GM19239 (cell line): ENCODE results near the gene PNCK.

ENCODE experiments used
- DNase-seq: peaks from one replicate; pipeline ENCODE4 v3.0.0; 2011; ENCODE audit warnings: low spot score; ENCODE audit not compliant: insufficient read length
- FAIRE-seq: peaks from 2 replicates; lab custom pipeline; 2011; peaks lifted over from hg19 to GRCh38; lab: Jason Lieb, UNC

Gene PNCK

GRCh38 chrX:153633048-153633447 lies 40.6 kb downstream of the PNCK start:
- DNase-seq (no peak), FAIRE-seq (no peak)

DNA sequence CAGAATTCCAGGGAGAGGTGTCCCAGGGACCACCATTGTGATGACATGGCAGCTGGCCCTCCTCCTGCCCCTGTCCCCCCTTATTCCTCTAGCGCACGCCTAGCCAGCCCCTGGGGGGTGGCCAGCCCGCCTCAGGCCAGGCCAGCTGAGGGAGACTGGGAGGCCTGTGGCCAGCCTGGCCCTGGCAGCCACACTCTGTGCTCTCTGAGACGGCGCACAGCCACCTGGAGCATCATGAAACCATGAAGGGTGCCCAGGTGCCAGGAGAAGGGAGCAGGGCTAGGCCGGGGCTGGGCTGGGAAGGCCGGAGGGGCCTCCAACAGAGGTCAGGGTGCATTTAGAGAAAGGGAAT lies 41.0 kb downstream of the PNCK start:
- no peak for FAIRE-seq

GRCh38 chrX:153631907-153632594 lies 41.6 kb downstream of the PNCK start:
- no peak for FAIRE-seq

More for the DNA sequence above, 41.0 kb downstream of the PNCK start:
- DNase-seq, result no peak

DNA sequence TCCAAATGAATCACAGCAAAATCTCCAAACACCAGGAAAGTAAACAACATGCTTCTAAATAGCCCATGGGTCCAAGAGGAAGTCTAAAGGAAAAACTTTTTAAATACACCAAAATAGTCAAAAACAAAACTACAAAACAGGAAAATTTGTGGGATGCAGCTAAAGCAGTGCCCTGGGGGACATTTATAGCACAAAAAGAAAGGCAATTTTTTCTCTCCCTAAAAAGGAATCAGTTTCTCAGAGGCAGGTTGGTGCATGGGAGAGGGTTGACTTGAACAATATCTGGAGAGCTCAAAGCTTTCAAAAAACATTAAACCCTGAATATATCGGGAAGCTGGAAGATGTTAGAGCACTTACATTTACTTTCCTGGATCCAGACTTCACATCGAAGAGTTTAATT lies 42.3 kb downstream of the PNCK start:
- no peak for DNase-seq
- FAIRE-seq, result no peak

More at GRCh38 chrX:153631907-153632594, 41.6 kb downstream of the PNCK start:
- no peak for DNase-seq

DNA sequence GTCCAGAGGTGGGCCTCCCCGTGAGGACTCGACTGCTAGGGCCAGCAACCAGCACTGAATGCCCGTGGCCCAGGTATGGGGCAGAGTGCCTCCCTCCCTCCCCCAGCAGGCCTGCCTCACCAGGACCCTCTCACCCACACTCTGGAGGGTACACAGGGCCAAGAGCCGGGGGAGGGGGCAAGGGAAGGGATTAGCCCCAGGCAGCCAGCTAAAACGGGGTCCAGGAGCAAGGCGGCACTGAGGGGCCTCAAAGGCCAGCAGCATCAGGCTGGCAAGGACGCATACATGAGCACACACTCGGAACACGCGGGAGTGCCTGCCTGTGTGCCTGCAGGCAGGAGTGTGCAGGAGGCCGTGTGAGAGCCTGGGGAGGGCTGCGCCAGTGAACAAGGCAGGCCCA lies 44.9 kb downstream of the PNCK start:
- no peak for FAIRE-seq
- DNase-seq, result no peak

- DNase-seq, result no peak
- FAIRE-seq, result no peak
Observed at GRCh38 chrX:153628129-153628528, 45.5 kb downstream of the PNCK start.

DNA sequence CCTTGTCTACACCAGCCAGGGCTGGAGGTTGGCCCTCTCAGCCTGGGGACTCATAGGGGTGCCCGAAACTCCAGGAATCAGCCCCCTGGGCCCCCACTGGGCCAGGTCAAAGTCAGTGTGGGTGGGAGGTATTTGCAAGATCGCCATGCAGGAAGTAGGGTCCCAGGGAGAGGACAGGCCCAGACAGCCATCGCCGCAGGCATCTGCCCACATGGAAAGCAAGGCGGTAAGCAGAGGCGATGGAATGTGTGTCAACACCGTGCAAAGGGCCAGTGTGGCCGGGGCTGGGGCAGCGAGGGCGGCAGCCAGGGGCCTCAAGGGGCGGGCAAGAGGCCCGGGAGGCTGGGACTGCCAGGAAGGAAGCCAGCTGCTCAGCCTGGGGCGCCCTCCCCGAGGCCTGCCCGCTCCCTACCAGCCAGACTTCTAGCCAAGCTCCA lies 45.9 kb downstream of the PNCK start:
- no peak for DNase-seq
- FAIRE-seq, result no peak

- no peak for DNase-seq
- FAIRE-seq, result no peak
Observed at GRCh38 chrX:153626863-153627674, 46.5 kb downstream of the PNCK start.

- no peak for DNase-seq
- FAIRE-seq, result no peak
Observed at GRCh38 chrX:153626025-153626633, 47.5 kb downstream of the PNCK start.

- FAIRE-seq, result no peak
- no peak for DNase-seq
Observed at GRCh38 chrX:153625271-153626024, 48.2 kb downstream of the PNCK start.

- FAIRE-seq (no peak), DNase-seq (no peak)
Observed at GRCh38 chrX:153624196-153625091, 49.2 kb downstream of the PNCK start.

DNA sequence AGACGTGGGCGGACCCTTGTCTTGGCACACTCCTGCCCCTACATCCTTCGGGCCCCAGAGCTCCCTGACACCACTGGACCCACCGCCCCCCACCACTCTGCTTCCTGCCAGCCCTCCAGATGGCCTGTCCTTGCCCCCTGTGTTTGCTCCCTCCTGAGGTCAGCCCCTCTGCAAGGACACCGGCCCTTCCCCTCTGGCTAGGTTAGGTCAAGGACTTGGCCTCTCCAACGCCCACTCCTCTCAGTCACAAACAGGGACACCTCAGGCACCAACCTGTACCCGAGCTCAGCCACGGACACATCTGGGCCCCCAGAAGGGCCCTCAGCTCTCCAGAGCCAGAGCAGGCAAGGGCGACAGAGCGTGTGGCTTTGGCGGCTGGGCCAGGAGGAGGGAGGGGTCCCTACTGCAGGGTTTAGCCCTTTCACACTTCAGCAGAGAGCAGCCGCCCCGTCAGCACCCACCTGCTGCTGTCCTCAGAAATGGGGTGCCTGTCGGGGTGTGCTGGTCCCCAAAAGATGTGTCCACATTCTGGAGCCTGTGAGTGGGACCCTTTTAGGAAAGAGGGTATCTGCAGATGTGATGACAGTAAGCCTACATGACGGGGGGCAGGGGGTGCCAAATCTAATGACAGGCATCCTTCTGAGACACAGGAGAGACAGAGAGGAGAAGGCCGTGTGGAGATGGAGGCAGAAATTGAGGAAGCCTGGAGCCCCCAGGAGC lies 50.1 kb downstream of the PNCK start:
- no peak for FAIRE-seq
- DNase-seq, result no peak

DNA sequence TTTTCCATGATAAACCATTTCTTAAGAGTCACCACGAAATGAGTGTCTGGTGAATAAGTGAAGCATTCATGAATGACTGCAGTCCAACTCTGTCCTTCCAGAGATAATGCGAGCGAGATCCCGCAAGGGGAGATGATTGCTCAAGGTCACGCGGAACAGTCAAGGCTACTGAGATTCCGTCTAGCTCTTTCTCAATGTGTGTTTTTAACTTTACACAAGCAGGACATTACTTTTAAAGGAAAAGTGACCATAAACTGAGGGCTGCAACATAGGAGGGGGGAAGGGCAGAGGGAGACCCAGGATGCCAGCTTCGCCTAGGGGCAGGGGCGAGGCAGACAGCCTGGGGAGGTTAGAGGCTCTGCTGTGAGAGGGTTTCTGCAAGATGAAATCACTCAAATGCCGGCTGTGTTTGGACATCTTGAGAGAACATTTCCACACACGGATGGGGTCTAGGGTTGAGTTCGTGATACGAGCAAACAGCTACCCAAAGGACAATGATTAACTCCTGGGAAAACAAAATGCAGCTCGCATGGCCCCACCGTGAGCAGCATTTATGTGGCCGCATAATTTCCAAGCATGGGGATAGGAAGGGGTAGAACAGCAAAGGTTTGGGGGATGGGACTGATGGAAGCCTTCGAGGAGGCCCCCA lies 50.8 kb downstream of the PNCK start:
- FAIRE-seq, result no peak
- no peak for DNase-seq

- no peak for DNase-seq
- no peak for FAIRE-seq
Observed at GRCh38 chrX:153621949-153622598, 51.5 kb downstream of the PNCK start.

DNA sequence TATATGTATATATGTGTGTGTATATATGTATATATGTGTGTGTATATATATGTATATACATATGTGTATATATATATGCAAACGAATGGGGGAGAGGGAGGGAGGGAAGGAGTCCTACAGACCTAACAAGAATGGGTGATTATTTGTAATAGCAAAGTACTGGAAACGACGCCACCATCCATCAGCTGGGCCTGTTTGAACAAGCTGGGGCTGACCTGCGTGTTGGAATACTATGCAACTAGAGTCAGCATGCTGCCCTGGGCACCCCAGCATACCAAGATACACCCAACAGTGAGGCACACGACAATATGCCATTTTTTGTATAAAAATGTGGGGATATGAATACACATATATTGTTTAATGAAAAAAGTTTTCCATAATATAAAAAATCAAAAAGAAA lies 53.0 kb downstream of the PNCK start:
- FAIRE-seq (no peak), DNase-seq (no peak)
